AG08395 (cell line): Measurements from ENCODE around the gene INMT.
"Not testable (repeated sequence)": the region's sequence is repeated elsewhere in the genome, so short reads cannot be mapped to it uniquely, and the experiment has no call there.

Experiments
- DNase-seq: peaks from one replicate; pipeline ENCODE4 v3.0.0; 2012; ENCODE audit warnings: mixed read lengths, low spot score

Gene INMT

DNA sequence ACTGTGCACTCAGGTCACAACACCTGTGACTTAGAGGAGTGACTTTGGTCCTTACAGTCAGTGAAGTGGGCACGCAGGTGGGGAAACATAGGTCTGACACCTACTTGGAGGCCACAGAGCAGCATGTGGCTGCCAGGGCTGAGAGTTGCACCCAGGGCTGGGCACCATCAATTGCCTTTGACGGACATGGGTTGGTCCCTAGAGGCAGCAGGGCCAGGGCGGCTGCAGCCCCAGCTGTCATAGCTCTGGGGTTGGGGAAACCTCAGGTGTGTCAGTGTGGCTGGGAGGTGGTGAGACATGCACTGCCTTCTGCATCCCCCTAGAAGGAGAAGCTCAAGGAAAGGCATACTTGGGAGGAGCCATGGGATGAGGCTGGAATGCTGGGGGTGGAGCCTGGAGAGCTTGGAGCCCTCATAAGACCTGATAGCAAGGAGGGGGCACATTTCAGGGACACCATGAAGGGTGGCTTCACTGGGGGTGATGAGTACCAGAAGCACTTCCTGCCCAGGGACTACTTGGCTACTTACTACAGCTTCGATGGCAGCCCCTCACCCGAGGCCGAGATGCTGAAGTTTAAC, at the start of gene INMT:
Gene INMT, plus strand, starts transcription at position 440 of the 578 bp plus-strand sequence. Its CDS starts 16 bp downstream, at position 456.
- no peak for DNase-seq

- DNase-seq = no peak
These were observed 49.7 kb upstream of the INMT start for GRCh38 chr7:30702200-30702599.

DNA sequence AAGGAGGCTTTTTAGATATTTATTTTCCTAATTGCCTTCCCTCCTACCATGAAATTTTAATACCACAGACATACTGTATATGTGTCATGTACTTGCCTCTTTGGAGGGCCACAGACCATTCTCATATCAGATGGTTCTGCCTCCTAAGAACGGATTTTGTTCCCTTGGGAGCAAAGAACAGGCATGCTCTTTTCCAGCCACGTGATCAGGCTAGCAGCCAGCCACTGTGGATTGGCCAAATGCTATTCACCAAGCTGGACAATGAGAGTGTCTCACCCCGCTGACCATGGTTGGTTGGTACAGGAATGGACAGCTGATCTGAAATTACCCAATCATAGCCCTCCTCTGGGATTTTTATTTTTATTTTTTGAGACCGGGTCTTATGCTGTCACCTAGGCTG, 48.2 kb upstream of the INMT start:
- no peak for DNase-seq

GRCh38 chr7:30705008-30705407, 46.9 kb upstream of the INMT start:
- DNase-seq = no peak

- DNase-seq = no peak
These were observed 46.3 kb upstream of the INMT start for GRCh38 chr7:30705596-30705995.

DNA sequence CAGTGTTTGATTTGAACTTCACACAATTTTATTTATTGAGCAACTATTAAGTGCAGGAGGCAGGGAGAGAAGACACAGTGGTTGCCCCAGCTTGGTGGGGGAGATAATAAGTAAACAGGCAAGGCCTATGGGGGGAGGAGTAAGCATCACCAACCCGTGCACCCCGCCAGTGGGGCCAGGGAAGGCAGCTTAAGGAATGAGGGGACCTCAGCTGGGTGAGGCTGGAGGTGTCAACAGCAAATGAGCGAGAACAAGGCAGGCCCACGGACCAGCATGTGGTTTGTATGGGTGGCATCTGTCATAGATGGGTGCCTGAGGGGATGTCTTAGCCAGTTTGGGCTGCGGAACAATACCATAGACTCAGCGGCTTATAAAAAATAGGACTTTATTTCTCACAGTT, 45.6 kb upstream of the INMT start:
- no peak for DNase-seq

DNA sequence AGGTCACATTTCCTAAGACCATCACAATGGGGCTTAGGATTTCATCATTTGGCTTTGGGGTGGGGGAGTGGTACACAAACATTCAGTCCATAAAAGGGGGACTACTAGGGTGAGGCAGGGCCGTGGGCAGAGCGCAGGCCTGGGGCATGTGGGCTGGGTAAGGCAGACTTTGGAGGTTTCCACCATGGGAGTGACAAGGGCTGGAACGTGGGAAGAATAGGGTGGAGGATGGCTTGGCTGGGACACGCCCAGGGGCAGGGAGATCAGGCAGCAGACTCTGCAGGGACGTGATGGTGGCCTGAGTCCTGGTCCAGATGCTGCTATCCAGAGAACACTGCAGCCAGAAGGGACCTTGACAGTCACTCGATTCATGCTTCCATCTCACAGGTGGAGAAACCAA, 45.0 kb upstream of the INMT start:
- no peak for DNase-seq

DNA sequence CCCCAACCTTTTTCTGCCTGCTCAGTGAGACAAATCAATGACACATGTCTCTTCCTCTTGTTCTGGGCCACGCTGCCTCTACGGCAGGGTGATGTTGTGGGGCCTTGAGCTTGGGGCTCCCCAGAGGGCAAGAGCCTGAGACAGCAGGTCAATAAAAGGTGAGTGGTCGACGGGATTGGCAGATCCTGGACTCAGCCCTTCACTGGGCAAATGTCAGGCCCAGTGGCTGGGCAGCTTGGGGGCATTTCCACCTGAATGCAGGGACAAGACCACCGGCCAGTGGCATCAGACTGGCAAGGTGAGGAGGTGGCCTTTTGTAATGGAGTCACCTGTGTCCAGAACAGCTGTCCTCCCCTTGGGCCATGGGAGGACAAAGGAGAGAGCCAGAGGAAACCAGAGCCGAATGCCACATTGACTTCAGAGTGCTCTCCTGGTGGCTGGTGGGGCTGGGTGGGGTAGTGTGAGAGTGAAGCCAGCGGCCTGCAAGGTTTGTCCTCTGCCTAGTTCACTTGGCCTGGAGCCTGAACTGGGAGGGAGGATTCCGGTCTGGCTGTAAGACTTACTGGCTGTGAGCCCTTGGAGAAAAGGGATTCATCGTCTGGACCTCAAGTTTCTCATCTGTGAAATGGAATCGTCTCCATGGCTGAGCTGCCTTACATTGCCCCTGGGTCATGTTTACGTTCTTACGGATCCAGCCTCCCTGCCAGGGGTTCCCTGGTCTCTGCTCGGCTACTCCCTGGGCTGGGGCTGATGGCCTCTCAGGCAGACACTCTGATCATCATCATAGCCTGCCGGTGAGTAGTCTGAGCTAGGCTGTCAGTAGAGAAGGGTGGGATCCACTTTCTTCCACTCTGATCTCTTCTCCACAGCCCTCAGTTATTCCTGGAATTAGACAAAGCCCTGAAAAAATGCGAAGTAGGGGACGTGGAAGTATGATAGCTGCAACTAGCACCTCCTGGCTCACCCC, 44.3 kb upstream of the INMT start:
- DNase-seq = no peak

DNA sequence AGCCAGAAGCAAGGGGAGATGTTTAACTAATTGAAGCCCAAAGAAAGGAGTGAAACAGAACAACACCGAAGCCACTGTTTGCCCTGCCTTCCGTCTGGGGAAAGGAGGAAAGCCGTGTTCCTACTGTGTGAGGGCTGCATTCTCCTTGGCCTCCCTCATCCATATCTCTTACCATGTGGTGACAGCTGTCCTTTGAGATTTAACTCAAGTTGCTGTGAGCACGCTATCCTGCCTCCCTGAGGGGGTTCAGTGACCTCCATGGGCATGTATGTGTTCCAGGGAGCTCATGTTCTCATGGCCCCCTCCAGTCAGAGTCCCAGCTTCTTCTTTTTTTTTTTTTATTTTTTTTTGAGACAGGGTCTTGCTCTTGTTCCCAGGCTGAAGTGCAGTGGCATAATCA, 43.5 kb upstream of the INMT start:
- DNase-seq = no peak

GRCh38 chr7:30708983-30709382, 43.0 kb upstream of the INMT start:
- peak; percentile 48 for DNase-seq

- DNase-seq = no peak
These were observed 42.4 kb upstream of the INMT start for GRCh38 chr7:30709549-30709948.

- DNase-seq = no peak
These were observed 41.3 kb upstream of the INMT start for GRCh38 chr7:30710669-30711068.

- DNase-seq = no peak
These were observed 38.5 kb upstream of the INMT start for GRCh38 chr7:30713392-30713791.

- no peak for DNase-seq
These were observed 37.8 kb upstream of the INMT start for GRCh38 chr7:30714129-30714528.

DNA sequence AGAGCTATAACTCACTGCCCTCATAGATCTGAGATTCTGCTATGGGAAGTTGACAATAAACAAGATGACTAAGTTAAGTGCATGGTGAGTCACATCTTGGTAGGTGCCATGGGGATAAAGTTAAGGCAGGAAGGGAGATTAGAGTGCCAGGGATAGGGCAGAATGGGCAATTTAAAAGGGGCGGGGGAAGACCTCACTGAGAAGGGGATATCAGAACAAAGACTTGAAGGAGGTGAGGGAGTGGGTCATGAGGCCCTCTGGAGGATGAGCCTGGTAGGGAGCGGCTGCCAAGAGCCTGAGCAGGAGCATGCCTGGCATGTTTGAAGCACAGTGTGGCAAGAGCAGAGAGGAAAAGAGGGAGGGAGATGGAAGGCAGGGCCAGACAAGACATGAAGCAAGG, 34.8 kb upstream of the INMT start:
- peak; percentile 27 for DNase-seq

DNA sequence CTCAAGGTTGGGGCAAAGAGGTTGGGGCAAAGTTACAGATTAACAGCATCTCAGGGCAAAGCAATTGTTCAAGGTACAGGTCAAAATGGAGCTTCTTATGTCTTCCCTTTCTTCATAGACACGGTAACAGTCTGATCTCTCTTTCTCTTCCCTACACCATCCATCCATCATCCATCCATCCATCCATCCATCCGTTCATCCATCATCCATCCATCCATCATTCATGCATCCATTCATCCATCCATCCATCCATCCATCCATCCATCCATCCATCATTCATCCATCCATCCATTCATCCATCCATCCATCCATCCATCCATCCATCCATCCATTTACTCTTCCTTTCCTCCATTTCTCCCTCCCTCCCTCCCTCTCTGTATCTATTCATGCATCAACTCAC, 32.5 kb upstream of the INMT start:
- not testable (repeated sequence) for DNase-seq

DNA sequence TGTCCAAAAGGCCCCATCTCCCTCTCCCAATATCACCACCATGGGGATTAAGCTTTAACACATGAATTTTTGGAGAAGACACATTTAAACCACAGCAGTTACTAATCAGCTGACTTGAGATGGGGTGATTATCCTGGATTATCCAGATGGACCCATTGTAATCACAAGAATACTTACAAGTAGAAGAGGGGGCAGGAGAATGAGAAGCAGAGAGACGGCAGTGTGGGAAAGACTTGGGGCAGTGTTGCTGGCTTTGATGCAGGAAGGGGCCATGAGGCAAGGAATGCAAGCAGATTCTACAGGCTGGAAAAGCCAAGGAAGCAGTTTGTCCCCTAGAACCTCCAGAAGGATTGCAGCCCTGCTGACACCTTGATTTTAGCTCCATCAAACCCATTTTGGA, 30.7 kb upstream of the INMT start:
- no peak for DNase-seq

DNA sequence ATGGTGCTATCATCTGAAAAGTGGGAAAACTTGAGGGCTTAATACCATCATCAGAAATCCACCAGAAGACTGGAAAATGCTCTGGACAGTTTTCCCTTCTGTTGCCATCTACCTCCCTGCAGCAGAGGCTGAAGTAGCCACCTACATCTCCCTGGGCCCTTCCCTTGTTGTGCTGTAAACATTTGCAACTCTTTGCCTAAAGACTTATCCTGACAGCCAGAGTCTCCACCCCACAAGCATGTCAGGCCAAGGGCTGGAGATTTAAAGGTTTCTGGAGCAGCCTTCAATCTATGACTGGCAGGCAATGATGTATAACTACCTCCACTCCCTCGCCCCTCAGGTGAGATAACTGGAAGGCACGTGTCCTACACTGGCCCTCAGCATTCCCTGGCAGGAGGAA, 29.7 kb upstream of the INMT start:
- DNase-seq = no peak

- no peak for DNase-seq
These were observed 29.3 kb upstream of the INMT start for GRCh38 chr7:30722671-30723070.

DNA sequence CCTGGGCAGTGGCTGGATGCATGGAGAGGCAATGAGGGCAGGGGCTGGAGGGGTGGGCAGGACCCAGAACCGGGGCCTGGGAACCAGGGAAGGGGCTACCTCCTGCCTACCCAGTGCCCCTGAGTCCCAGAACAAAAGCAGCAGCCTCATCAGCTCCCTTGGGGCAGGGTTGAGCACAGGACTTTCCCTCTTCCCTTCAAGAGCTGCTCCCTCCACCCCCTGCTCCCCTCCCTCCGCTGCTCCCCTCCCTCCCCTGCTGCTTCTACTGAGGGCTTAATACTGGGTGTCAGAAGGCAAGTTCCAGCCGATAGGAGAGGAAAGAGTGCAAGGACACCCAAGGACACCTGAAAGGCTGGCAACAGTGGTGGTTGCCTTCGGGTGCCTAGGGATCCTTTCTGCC, 28.2 kb upstream of the INMT start:
- DNase-seq = no peak

- DNase-seq = no peak
These were observed 25.5 kb upstream of the INMT start for GRCh38 chr7:30726296-30727006.

DNA sequence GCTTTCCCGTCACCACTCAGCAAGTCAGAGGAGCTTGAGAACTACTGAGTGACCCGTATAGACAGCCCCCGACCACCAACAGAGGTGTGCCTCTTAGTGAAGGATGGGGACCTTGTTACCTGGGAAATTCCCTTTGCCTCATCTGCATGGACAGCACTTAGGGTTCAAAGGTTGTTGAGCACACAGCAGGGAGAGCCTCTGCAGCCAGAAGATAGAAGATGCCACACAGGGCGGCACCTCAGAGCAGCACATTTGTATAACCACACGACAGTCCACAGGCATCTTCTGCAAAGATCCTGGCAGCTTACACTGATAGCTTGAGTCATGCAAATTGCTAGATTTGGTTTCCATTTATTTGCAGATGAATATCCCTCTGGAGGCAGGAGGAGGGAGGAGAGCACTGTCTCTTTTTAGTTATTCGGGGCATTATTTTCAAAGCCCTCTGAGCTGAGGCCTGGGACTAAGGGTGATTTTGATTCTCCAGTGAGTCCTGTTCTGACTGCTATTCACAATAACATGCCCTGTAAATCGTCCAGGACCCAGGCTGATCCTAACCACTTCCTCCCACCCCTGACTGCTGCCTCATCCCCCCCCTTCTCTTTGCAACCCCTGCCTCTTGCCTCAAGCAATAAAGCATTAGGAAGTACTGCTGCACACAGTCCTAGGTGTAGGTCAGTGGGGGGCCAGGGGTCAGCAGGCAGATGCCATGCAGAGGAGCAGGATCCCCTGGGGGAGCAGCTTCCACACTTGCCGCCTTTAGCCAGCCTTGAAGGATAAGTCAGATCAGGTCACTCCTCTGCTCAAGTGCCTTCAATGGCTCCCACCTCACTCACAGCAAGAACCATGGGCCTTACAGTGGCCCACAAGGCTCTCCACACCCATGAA, 24.6 kb upstream of the INMT start:
- DNase-seq = peak; percentile 69
